Ramos (cell line): ENCODE data around the gene MGAT5.

Experiments
- in situ Hi-C: fragments of 300-500 bp; cut with MboI; formaldehyde crosslinking; loops from one replicate; pipeline ENCODE4 v1.14.3; 2022; ENCODE audit warnings: low sequenced_read_pairs; ENCODE audit not compliant: unreplicated experiment

Gene MGAT5

GRCh38 chr2:134357814-134358213 lies 103.9 kb downstream of the MGAT5 start:
- in situ Hi-C loops = no loop called here

GRCh38 chr2:134359367-134360081 lies 105.7 kb downstream of the MGAT5 start:
- in situ Hi-C loops = no loop called here

GRCh38 chr2:134360745-134361487 lies 107.0 kb downstream of the MGAT5 start:
- in situ Hi-C loops = no loop called here

- in situ Hi-C loops = no loop called here
Observed at GRCh38 chr2:134361648-134362047, 107.8 kb downstream of the MGAT5 start.

GRCh38 chr2:134362152-134362668 lies 108.3 kb downstream of the MGAT5 start:
- in situ Hi-C loops = no loop called here

GRCh38 chr2:134362740-134363139 lies 108.9 kb downstream of the MGAT5 start:
- in situ Hi-C loops = no loop called here

GRCh38 chr2:134365356-134365755 lies 111.5 kb downstream of the MGAT5 start:
- in situ Hi-C loops = no loop called here

GRCh38 chr2:134366359-134366758 lies 112.5 kb downstream of the MGAT5 start:
- in situ Hi-C loops = no loop called here

- in situ Hi-C loops = no loop called here
Observed at GRCh38 chr2:134367213-134367612, 113.3 kb downstream of the MGAT5 start.

- in situ Hi-C loops = no loop called here
Observed at GRCh38 chr2:134368009-134368817, 114.3 kb downstream of the MGAT5 start.

- in situ Hi-C loops = no loop called here
Observed at GRCh38 chr2:134369220-134369902, 115.5 kb downstream of the MGAT5 start.

GRCh38 chr2:134370655-134371445 lies 117.0 kb downstream of the MGAT5 start:
- in situ Hi-C loops = no loop called here

GRCh38 chr2:134372141-134372540 lies 118.3 kb downstream of the MGAT5 start:
- in situ Hi-C loops = no loop called here

GRCh38 chr2:134372611-134373131 lies 118.8 kb downstream of the MGAT5 start:
- in situ Hi-C loops = no loop called here

- in situ Hi-C loops = no loop called here
Observed at GRCh38 chr2:134375935-134376334, 122.1 kb downstream of the MGAT5 start.

GRCh38 chr2:134377730-134378129 lies 123.9 kb downstream of the MGAT5 start:
- in situ Hi-C loops = no loop called here

GRCh38 chr2:134379293-134379692 lies 125.4 kb downstream of the MGAT5 start:
- in situ Hi-C loops = no loop called here

- in situ Hi-C loops = no loop called here
Observed at GRCh38 chr2:134379722-134380121, 125.8 kb downstream of the MGAT5 start.

- in situ Hi-C loops = no loop called here
Observed at GRCh38 chr2:134381141-134381540, 127.3 kb downstream of the MGAT5 start.
